HepG2 (cell line): ENCODE data around the gene TBC1D10B. TPM values are rescaled to one million over a fixed set of nuclear protein-coding genes. Genes with fewer than 3 reads are reported as not detected.

Experiments used
- ZBTB42 ChIP-seq: sonication (generic); formaldehyde crosslinking; IDR thresholded peaks from 2 replicates; pipeline ENCODE4 v1.5.0; 2020; ENCODE audit warnings: mild to moderate bottlenecking, missing genetic modification reagents
- ZNF792 ChIP-seq: IDR thresholded peaks from 2 replicates; pipeline ENCODE4 v1.6.1; 2016
- polyA plus RNA-seq, 8 experiments: library from polyadenylated mRNA; depleted of rRNA in 3 of 8; stranded (reverse) in 7 of 8; unstranded in 1 of 8; fragments of >200 nt; fragmentation: Illumina TruSeq in 4 of 8; extraction: Trizol in 4 of 8; gene quantifications; 2 replicates each; pipeline versions ENCODE4 v1.2.1 to v1.2.3, GENCODE V29; 2011 to 2016; ENCODE audit warnings: low read depth in 4 of 8, missing spikeins in 1 of 8, mixed read lengths in 1 of 8; ENCODE audit not compliant: insufficient read depth in 1 of 8
- total RNA-seq, 5 experiments: library from RNA; depleted of rRNA; stranded (reverse); fragments of >200 nt; fragmentation: Illumina TruSeq; extraction: Trizol; gene quantifications; 2 replicates each; pipeline ENCODE4 v1.2.3, GENCODE V29; 2016; ENCODE audit warnings: low read depth in 1 of 5
- TF ChIP-seq, protein P1 (sequence below): sonication (generic); formaldehyde crosslinking; IDR thresholded peaks from 2 replicates; pipeline ENCODE4 v1.4.0; 2020; ENCODE audit warnings: mild to moderate bottlenecking, missing genetic modification reagents
- TF ChIP-seq, protein P2 (sequence below): sonication (generic); formaldehyde crosslinking; IDR thresholded peaks from 2 replicates; pipeline ENCODE4 v1.4.0; 2020; ENCODE audit warnings: missing genetic modification reagents, borderline replicate concordance
- TF ChIP-seq, protein P3 (sequence below): IDR thresholded peaks from 2 replicates; pipeline ENCODE4 v1.6.1; 2018; ENCODE audit warnings: missing genetic modification reagents, mild to moderate bottlenecking, missing compliant biosample characterization
- TF ChIP-seq, protein P4 (sequence below): conservative IDR thresholded peaks from 2 replicates; pipeline ENCODE4 v1.6.1; 2018; ENCODE audit warnings: missing genetic modification reagents
- TF ChIP-seq, protein P5 (sequence below): sonication (generic); formaldehyde crosslinking; IDR thresholded peaks from 2 replicates; pipeline ENCODE4 v1.5.1; 2020; ENCODE audit warnings: mild to moderate bottlenecking, missing genetic modification reagents

The TBC1D10B gene
- total and polyA plus RNA-seq, 2 of the 13 experiments (the other 11 are each of a cell fraction or from before 2014, with no cell fraction given), result 15.7 to 24.8 TPM

DNA sequence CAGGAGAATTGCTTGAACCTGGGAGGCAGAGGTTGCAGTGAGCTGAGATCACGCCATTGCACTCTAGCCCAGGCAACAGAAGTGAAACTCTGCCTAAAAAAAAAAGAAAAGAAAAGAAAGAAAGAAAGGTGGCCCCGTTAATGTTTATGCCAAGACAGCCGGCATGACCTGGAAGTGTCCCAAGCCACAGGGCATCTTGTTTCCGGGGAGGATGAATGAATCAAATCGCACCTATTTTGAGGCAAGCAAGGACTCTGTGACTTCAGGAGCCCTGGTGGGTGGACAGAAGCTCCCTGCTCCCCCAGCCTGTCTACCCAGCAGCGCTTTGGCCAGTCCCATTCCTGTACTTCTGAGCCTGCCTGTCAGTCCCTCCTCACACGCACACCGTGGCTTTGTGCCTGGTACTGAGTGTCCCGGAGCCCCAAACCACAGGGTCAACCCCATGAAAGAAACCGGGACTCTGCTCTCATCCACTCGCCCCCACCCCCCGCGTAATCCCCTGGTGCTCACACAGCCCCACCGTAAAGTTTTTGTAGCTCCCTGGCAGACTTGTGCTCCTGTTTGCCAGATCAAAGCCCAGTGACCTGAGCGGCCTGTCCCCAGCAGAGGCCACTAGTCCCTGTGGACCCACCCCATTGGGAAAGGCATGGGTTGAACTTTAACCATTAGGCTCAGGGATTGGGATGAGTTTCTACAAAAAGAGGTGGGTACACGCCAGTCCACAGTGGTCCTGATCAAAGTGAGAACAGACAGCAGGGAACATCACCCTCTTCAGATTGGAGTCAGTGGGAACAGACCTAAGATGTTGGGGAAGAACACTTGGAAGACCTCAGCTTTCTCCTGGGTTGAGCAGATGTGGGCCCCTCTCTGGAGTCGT is 34.5 kb downstream of the TBC1D10B start (continued):
- TF ChIP-seq, protein P1, sequence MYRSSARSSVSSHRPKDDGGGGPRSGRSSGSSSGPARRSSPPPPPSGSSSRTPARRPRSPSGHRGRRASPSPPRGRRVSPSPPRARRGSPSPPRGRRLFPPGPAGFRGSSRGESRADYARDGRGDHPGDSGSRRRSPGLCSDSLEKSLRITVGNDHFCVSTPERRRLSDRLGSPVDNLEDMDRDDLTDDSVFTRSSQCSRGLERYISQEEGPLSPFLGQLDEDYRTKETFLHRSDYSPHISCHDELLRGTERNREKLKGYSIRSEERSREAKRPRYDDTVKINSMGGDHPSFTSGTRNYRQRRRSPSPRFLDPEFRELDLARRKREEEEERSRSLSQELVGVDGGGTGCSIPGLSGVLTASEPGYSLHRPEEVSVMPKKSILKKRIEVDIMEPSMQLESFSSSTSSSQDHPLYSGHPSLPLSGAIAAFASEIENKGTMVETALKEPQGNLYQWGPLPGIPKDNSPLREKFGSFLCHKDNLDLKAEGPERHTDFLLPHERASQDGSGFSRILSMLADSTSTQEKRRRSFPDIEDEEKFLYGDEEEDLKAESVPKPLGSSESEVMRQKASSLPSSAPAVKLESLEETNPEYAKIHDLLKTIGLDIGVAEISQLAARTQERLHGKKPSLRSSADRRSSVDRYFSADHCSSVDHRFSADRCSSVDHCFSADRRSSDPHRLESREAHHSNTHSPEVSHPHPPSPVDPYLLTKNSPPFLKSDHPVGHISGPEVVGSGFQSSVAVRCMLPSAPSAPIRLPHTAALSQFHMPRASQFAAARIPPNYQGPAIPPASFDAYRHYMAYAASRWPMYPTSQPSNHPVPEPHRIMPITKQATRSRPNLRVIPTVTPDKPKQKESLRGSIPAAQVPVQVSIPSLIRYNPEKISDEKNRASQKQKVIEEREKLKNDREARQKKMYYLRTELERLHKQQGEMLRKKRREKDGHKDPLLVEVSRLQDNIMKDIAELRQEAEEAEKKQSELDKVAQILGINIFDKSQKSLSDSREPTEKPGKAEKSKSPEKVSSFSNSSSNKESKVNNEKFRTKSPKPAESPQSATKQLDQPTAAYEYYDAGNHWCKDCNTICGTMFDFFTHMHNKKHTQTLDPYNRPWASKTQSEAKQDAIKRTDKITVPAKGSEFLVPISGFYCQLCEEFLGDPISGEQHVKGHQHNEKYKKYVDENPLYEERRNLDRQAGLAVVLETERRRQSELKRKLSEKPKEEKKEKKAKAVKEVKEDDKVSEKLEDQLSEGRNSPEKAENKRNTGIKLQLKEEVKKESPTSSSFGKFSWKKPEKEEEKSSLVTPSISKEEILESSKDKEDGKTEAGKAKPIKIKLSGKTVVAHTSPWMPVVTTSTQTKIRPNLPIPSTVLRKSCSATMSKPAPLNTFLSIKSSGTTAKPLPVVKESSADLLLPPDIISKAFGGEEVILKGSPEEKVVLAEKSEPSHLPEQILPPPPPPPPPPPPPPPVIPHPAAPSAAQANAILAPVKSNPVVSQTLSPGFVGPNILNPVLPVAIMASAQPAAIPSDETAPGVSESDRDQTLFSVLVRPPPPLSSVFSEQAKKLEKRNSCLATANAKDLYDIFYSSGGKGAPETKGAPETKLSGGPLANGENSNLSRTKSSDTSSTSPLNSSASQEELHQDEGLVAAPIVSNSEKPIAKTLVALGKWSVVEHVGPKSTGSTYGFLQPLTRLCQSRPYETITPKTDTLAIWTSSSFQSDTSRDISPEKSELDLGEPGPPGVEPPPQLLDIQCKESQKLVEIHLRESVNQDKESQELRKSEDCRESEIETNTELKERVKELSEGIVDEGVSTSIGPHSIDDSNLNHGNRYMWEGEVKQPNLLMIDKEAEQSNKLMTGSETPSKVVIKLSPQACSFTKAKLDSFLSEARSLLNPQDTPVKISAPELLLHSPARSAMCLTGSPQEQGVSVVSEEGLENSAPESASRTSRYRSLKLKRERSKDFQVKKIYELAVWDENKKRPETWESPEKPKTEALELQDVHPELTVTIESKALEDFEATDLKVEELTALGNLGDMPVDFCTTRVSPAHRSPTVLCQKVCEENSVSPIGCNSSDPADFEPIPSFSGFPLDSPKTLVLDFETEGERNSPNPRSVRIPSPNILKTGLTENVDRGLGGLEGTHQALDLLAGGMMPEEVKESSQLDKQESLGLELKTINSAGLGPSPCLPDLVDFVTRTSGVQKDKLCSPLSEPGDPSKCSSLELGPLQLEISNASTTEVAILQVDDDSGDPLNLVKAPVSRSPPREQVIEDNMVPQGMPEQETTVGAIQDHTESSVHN (CRISPR knock-in tag), result no peak
- TF ChIP-seq, protein P2, sequence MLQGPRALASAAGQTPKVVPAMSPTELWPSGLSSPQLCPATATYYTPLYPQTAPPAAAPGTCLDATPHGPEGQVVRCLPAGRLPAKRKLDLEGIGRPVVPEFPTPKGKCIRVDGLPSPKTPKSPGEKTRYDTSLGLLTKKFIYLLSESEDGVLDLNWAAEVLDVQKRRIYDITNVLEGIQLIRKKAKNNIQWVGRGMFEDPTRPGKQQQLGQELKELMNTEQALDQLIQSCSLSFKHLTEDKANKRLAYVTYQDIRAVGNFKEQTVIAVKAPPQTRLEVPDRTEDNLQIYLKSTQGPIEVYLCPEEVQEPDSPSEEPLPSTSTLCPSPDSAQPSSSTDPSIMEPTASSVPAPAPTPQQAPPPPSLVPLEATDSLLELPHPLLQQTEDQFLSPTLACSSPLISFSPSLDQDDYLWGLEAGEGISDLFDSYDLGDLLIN (CRISPR knock-in tag), result peak; percentile 75; the same call in 1 of the 2 replicates
- TF ChIP-seq ZNF792 (CRISPR knock-in tag), result peak; percentile 82
- TF ChIP-seq, protein P3, sequence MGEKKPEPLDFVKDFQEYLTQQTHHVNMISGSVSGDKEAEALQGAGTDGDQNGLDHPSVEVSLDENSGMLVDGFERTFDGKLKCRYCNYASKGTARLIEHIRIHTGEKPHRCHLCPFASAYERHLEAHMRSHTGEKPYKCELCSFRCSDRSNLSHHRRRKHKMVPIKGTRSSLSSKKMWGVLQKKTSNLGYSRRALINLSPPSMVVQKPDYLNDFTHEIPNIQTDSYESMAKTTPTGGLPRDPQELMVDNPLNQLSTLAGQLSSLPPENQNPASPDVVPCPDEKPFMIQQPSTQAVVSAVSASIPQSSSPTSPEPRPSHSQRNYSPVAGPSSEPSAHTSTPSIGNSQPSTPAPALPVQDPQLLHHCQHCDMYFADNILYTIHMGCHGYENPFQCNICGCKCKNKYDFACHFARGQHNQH (CRISPR knock-in tag), result peak; percentile 71; the same call in 1 of the 2 replicates
- TF ChIP-seq, protein P4, sequence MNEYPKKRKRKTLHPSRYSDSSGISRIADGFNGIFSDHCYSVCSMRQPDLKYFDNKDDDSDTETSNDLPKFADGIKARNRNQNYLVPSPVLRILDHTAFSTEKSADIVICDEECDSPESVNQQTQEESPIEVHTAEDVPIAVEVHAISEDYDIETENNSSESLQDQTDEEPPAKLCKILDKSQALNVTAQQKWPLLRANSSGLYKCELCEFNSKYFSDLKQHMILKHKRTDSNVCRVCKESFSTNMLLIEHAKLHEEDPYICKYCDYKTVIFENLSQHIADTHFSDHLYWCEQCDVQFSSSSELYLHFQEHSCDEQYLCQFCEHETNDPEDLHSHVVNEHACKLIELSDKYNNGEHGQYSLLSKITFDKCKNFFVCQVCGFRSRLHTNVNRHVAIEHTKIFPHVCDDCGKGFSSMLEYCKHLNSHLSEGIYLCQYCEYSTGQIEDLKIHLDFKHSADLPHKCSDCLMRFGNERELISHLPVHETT (CRISPR knock-in tag), result 0 out of 2 replicates have a peak, but pooled peaks have one; percentile 37
- TF ChIP-seq, protein P5, sequence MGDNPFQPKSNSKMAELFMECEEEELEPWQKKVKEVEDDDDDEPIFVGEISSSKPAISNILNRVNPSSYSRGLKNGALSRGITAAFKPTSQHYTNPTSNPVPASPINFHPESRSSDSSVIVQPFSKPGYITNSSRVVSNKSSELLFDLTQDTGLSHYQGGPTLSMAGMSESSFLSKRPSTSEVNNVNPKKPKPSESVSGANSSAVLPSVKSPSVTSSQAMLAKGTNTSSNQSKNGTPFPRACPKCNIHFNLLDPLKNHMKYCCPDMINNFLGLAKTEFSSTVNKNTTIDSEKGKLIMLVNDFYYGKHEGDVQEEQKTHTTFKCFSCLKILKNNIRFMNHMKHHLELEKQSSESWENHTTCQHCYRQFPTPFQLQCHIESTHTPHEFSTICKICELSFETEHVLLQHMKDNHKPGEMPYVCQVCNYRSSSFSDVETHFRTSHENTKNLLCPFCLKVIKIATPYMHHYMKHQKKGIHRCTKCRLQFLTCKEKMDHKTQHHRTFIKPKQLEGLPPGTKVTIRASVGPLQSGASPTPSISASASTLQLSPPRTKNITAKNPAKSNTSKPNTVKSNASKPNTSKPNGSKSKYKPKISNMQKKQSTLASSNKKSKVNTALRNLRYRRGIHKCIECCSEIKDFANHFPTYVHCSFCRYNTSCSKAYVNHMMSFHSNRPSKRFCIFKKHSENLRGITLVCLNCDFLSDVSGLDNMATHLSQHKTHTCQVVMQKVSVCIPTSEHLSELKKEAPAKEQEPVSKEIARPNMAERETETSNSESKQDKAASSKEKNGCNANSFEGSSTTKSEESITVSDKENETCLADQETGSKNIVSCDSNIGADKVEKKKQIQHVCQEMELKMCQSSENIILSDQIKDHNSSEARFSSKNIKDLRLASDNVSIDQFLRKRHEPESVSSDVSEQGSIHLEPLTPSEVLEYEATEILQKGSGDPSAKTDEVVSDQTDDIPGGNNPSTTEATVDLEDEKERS (CRISPR knock-in tag), result 0 out of 2 replicates have a peak, but pooled peaks have one; percentile 14
- TF ChIP-seq ZBTB42 (CRISPR knock-in tag), result no peak
